ENCODE results near the gene FAM89B.

The FAM89B gene

DNA sequence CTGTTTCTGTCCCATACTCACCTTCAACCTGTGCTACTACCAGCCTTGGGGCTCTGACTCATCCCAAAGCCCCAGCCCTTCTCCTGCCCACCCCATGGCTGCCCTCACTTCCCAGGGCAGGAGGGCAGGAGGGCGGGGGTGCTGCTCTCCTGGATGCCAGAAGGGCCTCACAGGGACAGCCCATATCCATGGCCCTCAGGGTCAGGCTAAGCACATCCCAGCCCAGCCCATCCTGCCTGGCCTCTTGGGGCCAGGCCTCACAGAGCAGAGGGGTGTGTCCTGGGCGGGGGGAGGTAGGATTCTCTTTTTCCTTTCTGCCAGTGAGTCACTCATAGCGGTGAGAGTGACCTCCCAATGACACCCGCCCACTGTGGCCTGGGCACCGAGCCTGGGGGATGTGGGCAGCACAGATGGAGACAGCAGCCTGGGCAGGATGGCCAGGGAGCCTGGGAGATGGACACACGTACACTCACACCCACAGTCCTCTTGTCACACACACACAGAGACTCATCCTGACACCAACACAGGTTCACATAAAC lies 16.6 kb upstream of the FAM89B start:
- DNase-seq: peak; percentile 65 to 70
- Histone ChIP-seq H3K4me1 (ENCODE audit: control insufficient read depth in 1 of 2, insufficient read depth in 2 of 2, low read length in 2 of 2) (peaks cover 39 to 50% of the 10 kb centered on the region in 2 experiments), H2BK12ac (ENCODE audit: low read length) (no peak overlapping the region), H3K27ac (ENCODE audit: low read depth, low read length) (no peak overlapping the region), H2BK5ac (ENCODE audit: low read depth, low read length, poor library complexity) (no peak overlapping the region), H3K4me3 (ENCODE audit: low read depth, low read length) (no peak overlapping the region), H3K23ac (ENCODE audit: low read length) (no peak overlapping the region), H3K14ac (ENCODE audit: low read length) (no peak overlapping the region), H4K8ac (ENCODE audit: low read depth, low read length) (no peak overlapping the region), H3K79me2 (ENCODE audit: control insufficient read depth, insufficient read depth, low read length, poor library complexity) (peaks cover 6% of the 10 kb centered on the region), H3K27me3 (ENCODE audit: insufficient read depth, low read length) (no peaks in the 10 kb centered on the region), H3K4ac (ENCODE audit: low read depth, low read length) (no peak overlapping the region), H2AK5ac (ENCODE audit: low read length) (peak overlapping the region; percentile 35), H3K18ac (ENCODE audit: low read length) (no peak overlapping the region), H4K91ac (ENCODE audit: low read depth, low read length) (peak overlapping the region; percentile 15), H3K79me1 (ENCODE audit: low read length) (peaks cover 27% of the 10 kb centered on the region), H3K9me3 (ENCODE audit: insufficient read depth, low read depth, low read length) (no peaks in the 10 kb centered on the region), H3K36me3 (ENCODE audit: control insufficient read depth in 1 of 2, insufficient read depth in 2 of 2, low read length in 2 of 2) (no peaks in the 10 kb centered on the region), H3K4me2 (ENCODE audit: low read length) (no peak overlapping the region), H2BK120ac (ENCODE audit: insufficient read depth, low read length, poor library complexity) (no peak overlapping the region), H3K9ac (ENCODE audit: low read length) (no peak overlapping the region), H4K12ac (ENCODE audit: low read depth, low read length) (no peak overlapping the region), H2AFZ (ENCODE audit: insufficient read depth, low read length, poor library complexity) (no peak overlapping the region)
- no CpG with 5 or more reads among the region's 6 CpGs for WGBS (ENCODE audit: extremely low coverage, insufficient coverage, insufficient read length)

DNA sequence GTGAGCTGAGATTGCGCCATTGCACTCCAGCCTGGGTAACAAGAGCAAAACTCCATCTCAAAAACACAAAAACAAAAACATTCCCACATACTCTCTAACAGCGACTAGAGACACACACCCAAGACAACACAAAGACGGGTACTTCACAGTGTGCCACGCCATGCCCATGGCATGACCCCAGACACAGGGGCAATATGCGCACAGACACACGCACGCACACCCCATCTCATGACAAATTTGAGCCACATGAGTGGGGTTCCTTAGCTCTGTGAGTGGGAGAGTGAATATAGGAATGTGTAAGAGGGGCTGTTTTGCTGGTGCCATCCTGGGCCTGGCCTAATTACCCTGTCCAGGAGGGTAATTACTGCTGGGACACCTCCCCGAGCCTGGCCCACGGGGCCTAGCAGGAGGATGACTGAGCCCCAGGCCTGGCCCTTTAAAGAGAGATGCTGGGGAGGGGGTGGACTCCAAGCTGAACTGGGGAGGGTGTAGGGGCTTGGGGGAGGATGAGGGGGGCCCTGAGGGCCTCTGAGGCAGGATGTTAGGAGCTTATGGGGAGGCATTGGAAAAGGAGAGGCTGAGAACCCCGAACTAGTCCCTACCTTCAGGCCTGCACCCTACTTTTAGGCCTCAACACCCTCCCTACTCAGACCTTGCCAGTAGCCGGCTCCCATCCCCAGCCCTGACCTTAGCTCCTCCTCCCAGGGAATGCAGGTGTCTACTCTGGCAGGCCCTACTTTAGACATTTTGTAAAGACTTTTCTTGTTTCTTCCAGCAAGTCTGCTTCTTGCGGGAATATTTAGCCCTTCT lies 15.7 kb upstream of the FAM89B start:
- Histone ChIP-seq H3K4me3 (ENCODE audit: low read depth, low read length) (no peak overlapping the region), H3K23ac (ENCODE audit: low read length) (no peak overlapping the region), H3K36me3 (ENCODE audit: control insufficient read depth in 1 of 2, insufficient read depth in 2 of 2, low read length in 2 of 2) (no peaks in the 10 kb centered on the region), H4K91ac (ENCODE audit: low read depth, low read length) (peak overlapping the region; percentile 87), H2BK12ac (ENCODE audit: low read length) (no peak overlapping the region), H3K27me3 (ENCODE audit: insufficient read depth, low read length) (no peaks in the 10 kb centered on the region), H3K14ac (ENCODE audit: low read length) (no peak overlapping the region), H2BK5ac (ENCODE audit: low read depth, low read length, poor library complexity) (no peak overlapping the region), H3K9ac (ENCODE audit: low read length) (no peak overlapping the region), H3K4ac (ENCODE audit: low read depth, low read length) (no peak overlapping the region), H3K4me2 (ENCODE audit: low read length) (peak overlapping the region; percentile 62), H4K8ac (ENCODE audit: low read depth, low read length) (no peak overlapping the region), H2AK5ac (ENCODE audit: low read length) (no peak overlapping the region), H2BK120ac (ENCODE audit: insufficient read depth, low read length, poor library complexity) (peak overlapping the region; percentile 4), H4K12ac (ENCODE audit: low read depth, low read length) (no peak overlapping the region), H3K9me3 (ENCODE audit: insufficient read depth, low read depth, low read length) (no peaks in the 10 kb centered on the region), H2AFZ (ENCODE audit: insufficient read depth, low read length, poor library complexity) (no peak overlapping the region), H3K4me1 (ENCODE audit: control insufficient read depth in 1 of 2, insufficient read depth in 2 of 2, low read length in 2 of 2) (peaks cover 40 to 50% of the 10 kb centered on the region in 2 experiments), H3K79me1 (ENCODE audit: low read length) (peaks cover 30% of the 10 kb centered on the region), H3K18ac (ENCODE audit: low read length) (no peak overlapping the region), H3K79me2 (ENCODE audit: control insufficient read depth, insufficient read depth, low read length, poor library complexity) (peaks cover 6% of the 10 kb centered on the region), H3K27ac (ENCODE audit: low read depth, low read length) (no peak overlapping the region)
- no CpG with 5 or more reads among the region's 12 CpGs for whole genome bisulfite sequencing (ENCODE audit: extremely low coverage, insufficient coverage, insufficient read length)
- peak in 1 of 2 donors; percentile 36 for DNase-seq

DNA sequence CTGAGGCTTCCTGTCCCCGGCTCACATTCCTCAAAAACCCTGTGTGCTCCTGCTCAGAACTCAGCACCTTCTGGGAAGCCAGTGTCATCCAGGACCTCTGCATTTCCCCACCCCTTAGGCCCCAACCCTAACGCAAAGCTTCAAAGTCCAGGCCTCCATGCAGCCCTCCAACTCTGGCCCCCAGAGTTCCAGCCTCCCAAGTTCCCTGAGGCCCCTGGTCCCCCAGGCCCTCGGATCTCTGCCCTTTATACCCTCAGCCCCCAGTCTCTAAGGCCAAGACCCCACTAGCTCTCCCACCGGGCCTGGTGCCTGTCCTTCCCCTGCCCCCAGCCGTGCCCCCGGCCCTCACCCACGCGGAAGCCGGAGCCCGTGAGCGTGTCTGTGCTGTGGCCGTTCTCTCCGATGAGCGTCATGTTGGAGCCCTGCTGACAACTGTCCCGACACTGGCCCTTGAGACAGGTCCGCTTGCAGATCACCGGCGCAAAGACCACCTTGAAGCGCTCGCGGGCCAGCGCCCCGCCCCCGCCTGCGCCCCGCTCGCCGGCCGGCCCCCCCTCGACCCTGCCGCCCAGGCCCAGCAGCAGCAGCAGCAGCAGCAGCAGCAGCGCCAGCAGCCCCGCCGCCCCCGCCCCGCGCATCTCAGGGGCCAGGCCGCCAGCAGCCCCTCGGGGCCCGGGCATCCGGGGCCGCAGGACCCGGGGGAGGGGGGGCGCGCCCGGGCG lies 14.9 kb upstream of the FAM89B start:
- H3K79me2 ChIP-seq (ENCODE audit: control insufficient read depth, insufficient read depth, low read length, poor library complexity): peaks cover 6% of the 10 kb centered on the region
- no peak for DNase-seq
- no CpG with 5 or more reads among the region's 47 CpGs for WGBS (ENCODE audit: extremely low coverage, insufficient coverage, insufficient read length)

More for the DNA sequence above, 14.9 kb upstream of the FAM89B start:
- Histone ChIP-seq H3K4ac (ENCODE audit: low read depth, low read length) (peak overlapping the region; percentile 28), H2AK5ac (ENCODE audit: low read length) (peak overlapping the region; percentile 66), H3K23ac (ENCODE audit: low read length) (no peak overlapping the region), H3K18ac (ENCODE audit: low read length) (peak overlapping the region; percentile 48), H3K27me3 (ENCODE audit: insufficient read depth, low read length) (no peaks in the 10 kb centered on the region), H2BK5ac (ENCODE audit: low read depth, low read length, poor library complexity) (no peak overlapping the region), H3K27ac (ENCODE audit: low read depth, low read length) (peak overlapping the region; percentile 73), H2BK120ac (ENCODE audit: insufficient read depth, low read length, poor library complexity) (peak overlapping the region; percentile 4), H3K9ac (ENCODE audit: low read length) (no peak overlapping the region), H2BK12ac (ENCODE audit: low read length) (peak overlapping the region; percentile 56), H3K4me2 (ENCODE audit: low read length) (peak overlapping the region; percentile 62), H3K4me1 (ENCODE audit: control insufficient read depth in 1 of 2, insufficient read depth in 2 of 2, low read length in 2 of 2) (peaks cover 40 to 50% of the 10 kb centered on the region in 2 experiments), H4K91ac (ENCODE audit: low read depth, low read length) (peak overlapping the region; percentile 87), H4K8ac (ENCODE audit: low read depth, low read length) (peak overlapping the region; percentile 82), H3K79me1 (ENCODE audit: low read length) (peaks cover 30% of the 10 kb centered on the region), H3K9me3 (ENCODE audit: insufficient read depth, low read depth, low read length) (no peaks in the 10 kb centered on the region), H3K36me3 (ENCODE audit: control insufficient read depth in 1 of 2, insufficient read depth in 2 of 2, low read length in 2 of 2) (no peaks in the 10 kb centered on the region), H3K4me3 (ENCODE audit: low read depth, low read length) (no peak overlapping the region), H3K14ac (ENCODE audit: low read length) (peak overlapping the region; percentile 74), H2AFZ (ENCODE audit: insufficient read depth, low read length, poor library complexity) (peak overlapping the region; percentile 23), H4K12ac (ENCODE audit: low read depth, low read length) (peak overlapping the region; percentile 31)

All from trophoblast cell (in vitro differentiated cells and primary cell).